Head of caudate nucleus (tissue), 42 donors: ENCODE measurements around the gene MMP15.

Experiments used
- DNase-seq, 42 donors: peaks; one replicate each; pipeline versions ENCODE4 v3.0.0 to v3.0.0-alpha.2; 2020 to 2021; ENCODE audit warnings: mixed read lengths in 7 of 42
- intact Hi-C: fragments of 100-400 bp; cut with DNase I; formaldehyde crosslinking; loops from one replicate; pipeline ENCODE4 v1.15.0; 2022

MMP15 gene

GRCh38 chr16:58042886-58043515 lies 17.4 kb downstream of the MMP15 start:
- DNase-seq: no peak
- intact Hi-C loops: no loop called here

- DNase-seq: no peak
- intact Hi-C loops: no loop called here
Measured at GRCh38 chr16:58043571-58044155, 18.1 kb downstream of the MMP15 start.

- intact Hi-C loops: no loop called here
- no peak for DNase-seq
Measured at GRCh38 chr16:58044266-58045019, 18.9 kb downstream of the MMP15 start.

- intact Hi-C loops: no loop called here
- no peak for DNase-seq
Measured at GRCh38 chr16:58045096-58045495, 19.5 kb downstream of the MMP15 start.

- no peak for DNase-seq
- intact Hi-C loops: no loop called here
Measured at GRCh38 chr16:58046054-58046881, 20.7 kb downstream of the MMP15 start.

GRCh38 chr16:58046936-58047335 lies 21.4 kb downstream of the MMP15 start:
- DNase-seq: no peak

GRCh38 chr16:58047557-58048348 lies 22.2 kb downstream of the MMP15 start:
- intact Hi-C loops: no loop called here
- DNase-seq: no peak

More at GRCh38 chr16:58046936-58047335, 21.4 kb downstream of the MMP15 start:
- intact Hi-C loops: no loop called here

- intact Hi-C loops: no loop called here
- DNase-seq: peak in 1 of 42 donors; percentile 24
Measured at GRCh38 chr16:58048494-58049231, 23.1 kb downstream of the MMP15 start.

GRCh38 chr16:58049232-58050185 lies 24.0 kb downstream of the MMP15 start:
- DNase-seq: no peak
- intact Hi-C loops: no loop called here

- DNase-seq: no peak
Measured at GRCh38 chr16:58051296-58051695, 25.7 kb downstream of the MMP15 start.

GRCh38 chr16:58051821-58052603 lies 26.5 kb downstream of the MMP15 start:
- no peak for DNase-seq
- intact Hi-C loops: no loop called here

More at GRCh38 chr16:58051296-58051695, 25.7 kb downstream of the MMP15 start:
- intact Hi-C loops: no loop called here

- DNase-seq: no peak
- intact Hi-C loops: no loop called here
Measured at GRCh38 chr16:58053682-58054005, 28.1 kb downstream of the MMP15 start.

- intact Hi-C loops: no loop called here
- no peak for DNase-seq
Measured at GRCh38 chr16:58054289-58054688, 28.7 kb downstream of the MMP15 start.

- intact Hi-C loops: no loop called here
- DNase-seq: no peak
Measured at GRCh38 chr16:58056580-58056979, 31.0 kb downstream of the MMP15 start.

- intact Hi-C loops: no loop called here
- peak in 3 of 42 donors; percentile 6 to 37 (median 11) for DNase-seq
Measured at GRCh38 chr16:58057121-58057520, 31.6 kb downstream of the MMP15 start.

GRCh38 chr16:58057784-58058183 lies 32.2 kb downstream of the MMP15 start:
- DNase-seq: no peak
- intact Hi-C loops: no loop called here
